Measurements from ENCODE around the gene ITGA1. TPM values are rescaled to one million over a fixed set of nuclear protein-coding genes. Genes with fewer than 3 reads are reported as not detected.

ITGA1 gene
- total RNA-seq, 1 experiment from 2014 or later: 1.6 TPM

- intact Hi-C loops (cut with micrococcal nuclease; ENCODE audit: unreplicated experiment) (no loop called here), in situ Hi-C loops (cut with HindIII; ENCODE audit: low pct_unique_long_range_greater_than_20kb, low sequenced_read_pairs) (no loop called here)
- Histone ChIP-seq H3K27ac (ENCODE audit: low read length) (peak overlapping the region; percentile 86), H3K36me3 (ENCODE audit: control insufficient read depth, insufficient read depth, low read length) (peaks cover 16% of the 10 kb centered on the region), H3K4me1 (ENCODE audit: control insufficient read depth, insufficient read depth, low read length) (peaks cover 24% of the 10 kb centered on the region), H3K4me3 (ENCODE audit: low read depth in 2 of 2, low read length in 2 of 2) (peak overlapping the region; percentile 73 to 94), H3K27me3 (ENCODE audit: control insufficient read depth, insufficient read depth, low read length) (no peaks in the 10 kb centered on the region; the same call in 1 of the 2 replicates), H3K9me3 (ENCODE audit: control insufficient read depth, insufficient read depth, low read depth, low read length) (no peaks in the 10 kb centered on the region)
- TF ChIP-seq POLR2AphosphoS5 (IDR thresholded peaks at IDR 0.05; ENCODE audit: low read depth, low read length): no peak
- TF ChIP-seq CTCF (IDR thresholded peaks at IDR 0.05): no peak
- TF ChIP-seq, protein P1, sequence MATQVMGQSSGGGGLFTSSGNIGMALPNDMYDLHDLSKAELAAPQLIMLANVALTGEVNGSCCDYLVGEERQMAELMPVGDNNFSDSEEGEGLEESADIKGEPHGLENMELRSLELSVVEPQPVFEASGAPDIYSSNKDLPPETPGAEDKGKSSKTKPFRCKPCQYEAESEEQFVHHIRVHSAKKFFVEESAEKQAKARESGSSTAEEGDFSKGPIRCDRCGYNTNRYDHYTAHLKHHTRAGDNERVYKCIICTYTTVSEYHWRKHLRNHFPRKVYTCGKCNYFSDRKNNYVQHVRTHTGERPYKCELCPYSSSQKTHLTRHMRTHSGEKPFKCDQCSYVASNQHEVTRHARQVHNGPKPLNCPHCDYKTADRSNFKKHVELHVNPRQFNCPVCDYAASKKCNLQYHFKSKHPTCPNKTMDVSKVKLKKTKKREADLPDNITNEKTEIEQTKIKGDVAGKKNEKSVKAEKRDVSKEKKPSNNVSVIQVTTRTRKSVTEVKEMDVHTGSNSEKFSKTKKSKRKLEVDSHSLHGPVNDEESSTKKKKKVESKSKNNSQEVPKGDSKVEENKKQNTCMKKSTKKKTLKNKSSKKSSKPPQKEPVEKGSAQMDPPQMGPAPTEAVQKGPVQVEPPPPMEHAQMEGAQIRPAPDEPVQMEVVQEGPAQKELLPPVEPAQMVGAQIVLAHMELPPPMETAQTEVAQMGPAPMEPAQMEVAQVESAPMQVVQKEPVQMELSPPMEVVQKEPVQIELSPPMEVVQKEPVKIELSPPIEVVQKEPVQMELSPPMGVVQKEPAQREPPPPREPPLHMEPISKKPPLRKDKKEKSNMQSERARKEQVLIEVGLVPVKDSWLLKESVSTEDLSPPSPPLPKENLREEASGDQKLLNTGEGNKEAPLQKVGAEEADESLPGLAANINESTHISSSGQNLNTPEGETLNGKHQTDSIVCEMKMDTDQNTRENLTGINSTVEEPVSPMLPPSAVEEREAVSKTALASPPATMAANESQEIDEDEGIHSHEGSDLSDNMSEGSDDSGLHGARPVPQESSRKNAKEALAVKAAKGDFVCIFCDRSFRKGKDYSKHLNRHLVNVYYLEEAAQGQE (IDR thresholded peaks at IDR 0.05; ENCODE audit: insufficient read depth in 1 of 2, low read depth in 2 of 2, low read length in 1 of 2): no peak
- no peak for TF ChIP-seq SIN3A (IDR thresholded peaks at IDR 0.05; ENCODE audit: borderline replicate concordance, insufficient read depth, low read depth, low read length)
- TF ChIP-seq TCF7L2 (IDR thresholded peaks at IDR 0.05; ENCODE audit: low read depth, low read length): no peak
- no peak for ATAC-seq
- ChIA-PET CTCF (interaction anchor here (0.6 to 2.1 kb wide), 2 partner anchors 11 to 117 kb away, joined by 7 to 8 read pairs; partner anchors contain the start of genes ITGA1 and PELO), POLR2A (no interaction called here)
- BruUV-seq (replicated peaks): no TSS peak
- no peak for DNase-seq (ENCODE audit: low read depth, low spot score)
Observed at GRCh38 chr5:52798938-52799337, 11.2 kb downstream of the ITGA1 start.

- intact Hi-C loops (cut with micrococcal nuclease; ENCODE audit: unreplicated experiment): no loop called here
- BruUV-seq (replicated peaks): no TSS peak
- H3K4me3 ChIP-seq (ENCODE audit: low read depth in 2 of 2, low read length in 2 of 2): peak overlapping the region; percentile 73 to 94
- TF ChIP-seq TCF7L2 (IDR thresholded peaks at IDR 0.05; ENCODE audit: low read depth, low read length): no peak
- no peak for TF ChIP-seq SIN3A (IDR thresholded peaks at IDR 0.05; ENCODE audit: borderline replicate concordance, insufficient read depth, low read depth, low read length)
- no peak for TF ChIP-seq POLR2AphosphoS5 (IDR thresholded peaks at IDR 0.05; ENCODE audit: low read depth, low read length)
- no peak for TF ChIP-seq CTCF (IDR thresholded peaks at IDR 0.05)
- TF ChIP-seq, protein P1 (IDR thresholded peaks at IDR 0.05; ENCODE audit: insufficient read depth in 1 of 2, low read depth in 2 of 2, low read length in 1 of 2): no peak
- POLR2A ChIA-PET: no interaction called here
- no peaks in the 10 kb centered on the region for H3K9me3 ChIP-seq (ENCODE audit: control insufficient read depth, insufficient read depth, low read depth, low read length)
- CTCF ChIA-PET: interaction anchor here (2.1 kb wide), 1 partner anchor 116 kb away, joined by 7 read pairs; no protein-coding TSS in a partner anchor
- DNase-seq (ENCODE audit: low read depth, low spot score) (no peak), ATAC-seq (peak; percentile 44)
- no peaks in the 10 kb centered on the region for H3K27me3 ChIP-seq (ENCODE audit: control insufficient read depth, insufficient read depth, low read length)
- H3K36me3 ChIP-seq (ENCODE audit: control insufficient read depth, insufficient read depth, low read length): peaks cover 20% of the 10 kb centered on the region
- peaks cover 28% of the 10 kb centered on the region for H3K4me1 ChIP-seq (ENCODE audit: control insufficient read depth, insufficient read depth, low read length)
- peak overlapping the region; percentile 86 for H3K27ac ChIP-seq (ENCODE audit: low read length)
- in situ Hi-C loops (cut with HindIII; ENCODE audit: low pct_unique_long_range_greater_than_20kb, low sequenced_read_pairs): no loop called here
Observed at GRCh38 chr5:52799358-52799982, 11.8 kb downstream of the ITGA1 start.

All from Panc1 (cell line).